Heart left ventricle (tissue), 16 donors: ENCODE results near the gene POU6F2. TPM values are rescaled to one million over a fixed set of nuclear protein-coding genes. Genes with fewer than 3 reads are reported as not detected.

Source experiments
- ATAC-seq, 4 donors: fragments of 200-7000 bp; cut with Tn5 transposase; one replicate each; pipeline ENCODE4 v1.9.1; 2020 to 2022; ENCODE audit warnings: moderate library complexity in 4 of 4, mild to moderate bottlenecking in 3 of 4, moderate number of reproducible peaks in 1 of 4
- DNase-seq, 5 donors: peaks; one replicate each; pipeline ENCODE4 v3.0.0-alpha.2; 2020
- H3K27ac ChIP-seq, 12 donors: fragments of 200-600 bp; sonication (generic) in 4 of 12; one replicate each; pipeline versions ENCODE4 v1.5.0 to v1.8.0; 2016 to 2022; ENCODE audit warnings: mild to moderate bottlenecking in 2 of 12
- H3K27me3 ChIP-seq, 9 donors: fragments of 200-600 bp; sonication (generic) in 2 of 9; one replicate each; pipeline versions ENCODE4 v1.5.1 to v1.8.0; 2016 to 2022; ENCODE audit warnings: mild to moderate bottlenecking in 3 of 9
- H3K36me3 ChIP-seq, 9 donors: fragments of 200-600 bp; sonication (generic) in 2 of 9; one replicate each; pipeline versions ENCODE4 v1.5.0 to v1.8.0; 2018 to 2022; ENCODE audit warnings: mild to moderate bottlenecking in 2 of 9
- H3K4me1 ChIP-seq, 12 donors: fragments of 200-600 bp; sonication (generic) in 4 of 12; one replicate each; pipeline versions ENCODE4 v1.5.0 to v1.8.0; 2016 to 2022; ENCODE audit warnings: mild to moderate bottlenecking in 3 of 12
- H3K4me3 ChIP-seq, 12 donors: fragments of 200-600 bp; sonication (generic) in 4 of 12; one replicate each; pipeline versions ENCODE4 v1.5.0 to v1.8.0; 2017 to 2022; ENCODE audit warnings: mild to moderate bottlenecking in 9 of 12, moderate library complexity in 4 of 12
- H3K9me3 ChIP-seq, 12 donors: fragments of 200-600 bp; sonication (generic) in 4 of 12; one replicate each; pipeline versions ENCODE4 v1.5.0 to v1.8.0; 2016 to 2022; ENCODE audit warnings: mild to moderate bottlenecking in 1 of 12
- POLR2A ChIP-seq, 2 donors: fragments of 450-650 bp; IDR thresholded peaks; one replicate each; pipeline ENCODE4 v1.6.1; 2017; ENCODE audit warnings: antibody characterized with exemption in 2 of 2, mild to moderate bottlenecking in 2 of 2, moderate library complexity in 2 of 2
- WGBS, 4 donors: extraction: QIAGEN DNeasy Blood & Tissue Kit in 2 of 4; methylation state at CpG; one replicate each; pipeline versions ENCODE4 v1.1.5 to v1.1.7; 2013 to 2018; 5-methylcytosine and 5-hydroxymethylcytosine counted together
- intact Hi-C, 10 donors: fragments of 100-400 bp; cut with DNase I; formaldehyde crosslinking; loops; one replicate each; pipeline versions ENCODE4 v1.11.1 to v1.14.2; 2022
- polyA plus RNA-seq, 2 donors: library from polyadenylated mRNA; stranded (reverse); fragments of 200-250 nt; gene quantifications; one replicate each; pipeline ENCODE4 v1.2.3, GENCODE V29; 2013
- total RNA-seq, 9 donors: library from RNA; depleted of rRNA in 2 of 9; stranded (reverse); fragments of >200 nt in 2 of 9; fragmentation: NEBNext Ultra II Directional in 3 of 9; extraction: Animal tissue kit (Norgen Biotek cat#: 25700) in 3 of 9; gene quantifications; one replicate each; pipeline versions ENCODE4 v1.1.0 to v1.2.4, GENCODE V29; 2016 to 2023
- TF ChIP-seq, protein P1 (sequence below), 12 donors: fragments of 200-600 bp; sonication (generic) in 4 of 12; IDR thresholded peaks; one replicate each; pipeline versions ENCODE4 v1.5.0 to v1.8.0; 2018 to 2022; ENCODE audit warnings: antibody characterized with exemption in 12 of 12, mild to moderate bottlenecking in 5 of 12
- donor health status: ischemic (EF 13 %, LVEDD 7.1; RV severe dilation, severe dysfunction).
- donor health status: healthy with polysubstance abuse.
- donor health status: DM: no; HTN: yes; CAD: no.
- donor health status: DM: no; HTN: no; CAD: no.
- donor health status: ischemic (EF 25% LVEDD 6.9; RV normal size, moderate dysfunction).
- donor health status: ischemic (EF 25% LVEDD 5.7; RV mildly dilated, moderate dysfunction).
- donor health status: healthy.
- donor health status: DM: yes; HTN: yes; CAD: no.
- donor health status: ischemic (EF 35%, LVEDD 5.7; RV mildly dilated, moderate dysfunction).
- donor health status: nonischemic (EF 11% LVEDD 7.7; RV severe dilation, severe dysfunction).
- donor health status: DM: yes; HTN: yes; CAD: no.
- donor health status: PGD.
- donor health status: ischemic (EF 29% LVEDD 5.4; RV normal size, mild dysfunction).
- donor health status: nonischemic (EF 23%, LVEDD 6.1; RV moderate dilation, normal function).

Gene POU6F2
- total and polyA plus RNA-seq, 11 donors: 0.03 to 1.2 (median 0.38) TPM; not detected in 2

DNA sequence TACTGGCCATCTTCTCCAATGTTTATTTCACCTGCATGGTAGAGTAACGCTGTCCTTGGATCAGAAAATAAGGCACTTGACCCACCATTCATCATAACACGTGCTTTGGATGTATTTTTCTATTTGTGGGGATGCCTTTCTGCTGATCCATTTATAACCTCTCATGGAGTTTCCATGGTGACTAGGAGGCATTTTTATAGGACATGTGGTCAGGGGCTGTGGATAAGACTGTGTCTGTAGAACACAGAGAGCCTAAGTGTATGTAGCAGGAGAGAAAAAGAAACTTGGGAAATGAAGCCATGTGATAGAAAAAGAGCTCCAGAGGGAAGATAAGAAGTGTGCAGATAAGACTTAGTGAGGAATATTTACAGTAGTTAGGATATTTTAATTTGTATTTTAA, 184.2 kb downstream of the POU6F2 start:
- Histone ChIP-seq H3K9me3 (no peaks in the 10 kb centered on the region), H3K27me3 (no peaks in the 10 kb centered on the region), H3K27ac (no peak overlapping the region), H3K4me3 (no peak overlapping the region), H3K36me3 (no peaks in the 10 kb centered on the region), H3K4me1 (no peaks in the 10 kb centered on the region)
- DNase-seq (no peak), ATAC-seq (no peak)
- no peak for TF ChIP-seq POLR2A (IDR thresholded peaks at IDR 0.05)
- TF ChIP-seq, protein P1, sequence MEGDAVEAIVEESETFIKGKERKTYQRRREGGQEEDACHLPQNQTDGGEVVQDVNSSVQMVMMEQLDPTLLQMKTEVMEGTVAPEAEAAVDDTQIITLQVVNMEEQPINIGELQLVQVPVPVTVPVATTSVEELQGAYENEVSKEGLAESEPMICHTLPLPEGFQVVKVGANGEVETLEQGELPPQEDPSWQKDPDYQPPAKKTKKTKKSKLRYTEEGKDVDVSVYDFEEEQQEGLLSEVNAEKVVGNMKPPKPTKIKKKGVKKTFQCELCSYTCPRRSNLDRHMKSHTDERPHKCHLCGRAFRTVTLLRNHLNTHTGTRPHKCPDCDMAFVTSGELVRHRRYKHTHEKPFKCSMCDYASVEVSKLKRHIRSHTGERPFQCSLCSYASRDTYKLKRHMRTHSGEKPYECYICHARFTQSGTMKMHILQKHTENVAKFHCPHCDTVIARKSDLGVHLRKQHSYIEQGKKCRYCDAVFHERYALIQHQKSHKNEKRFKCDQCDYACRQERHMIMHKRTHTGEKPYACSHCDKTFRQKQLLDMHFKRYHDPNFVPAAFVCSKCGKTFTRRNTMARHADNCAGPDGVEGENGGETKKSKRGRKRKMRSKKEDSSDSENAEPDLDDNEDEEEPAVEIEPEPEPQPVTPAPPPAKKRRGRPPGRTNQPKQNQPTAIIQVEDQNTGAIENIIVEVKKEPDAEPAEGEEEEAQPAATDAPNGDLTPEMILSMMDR (IDR thresholded peaks at IDR 0.05): no peak
- WGBS, 4 donors: 70 to 78% (median 75%) methylated on average over 2 of the region's 2 CpGs
- intact Hi-C loops: no loop called here

- intact Hi-C loops: no loop called here
Measured at GRCh38 chr7:39164887-39165286, 187.2 kb downstream of the POU6F2 start.

DNA sequence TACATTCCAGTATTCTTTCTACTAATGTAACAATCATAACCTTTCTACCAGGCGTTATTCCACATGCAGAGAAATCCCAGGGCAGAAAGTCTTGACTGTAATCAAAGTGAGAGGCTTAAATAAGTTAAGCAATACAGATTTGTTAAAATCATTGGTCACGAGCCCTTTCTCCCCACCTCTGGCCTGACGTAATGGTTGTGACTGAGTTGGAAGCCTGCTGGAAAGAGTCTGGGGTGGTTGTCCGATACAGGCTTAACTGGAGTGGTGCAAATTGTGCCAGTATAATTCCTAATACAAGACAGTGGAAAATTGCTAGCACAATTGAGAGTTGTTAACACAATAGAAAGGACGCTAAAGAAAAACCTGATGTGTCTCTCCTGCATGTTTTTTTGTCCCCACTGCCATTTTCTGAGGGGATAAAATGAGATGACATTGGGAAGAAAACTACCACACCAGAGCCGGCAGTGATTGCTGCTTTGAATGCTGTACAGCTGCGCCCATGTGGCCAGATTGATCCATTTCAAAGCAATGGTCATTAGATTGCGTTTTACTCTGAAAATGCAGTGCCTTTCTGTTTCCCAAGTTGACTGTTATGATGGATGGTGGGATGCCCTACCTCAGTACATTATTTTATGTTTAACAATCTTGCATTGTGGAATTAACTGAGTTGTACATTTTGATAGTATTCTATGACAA, 190.8 kb downstream of the POU6F2 start:
- ATAC-seq: no peak
- 72 to 82% (median 77%) methylated on average over 8 of the region's 8 CpGs for WGBS, 4 donors

More at GRCh38 chr7:39164887-39165286, 187.2 kb downstream of the POU6F2 start:
- no peaks in the 10 kb centered on the region for H3K9me3 ChIP-seq
- TF ChIP-seq, protein P1 (IDR thresholded peaks at IDR 0.05): no peak
- no peak for TF ChIP-seq POLR2A (IDR thresholded peaks at IDR 0.05)
- 52 to 67% (median 60%) methylated on average over 4 of the region's 4 CpGs for WGBS, 4 donors
- DNase-seq (no peak), ATAC-seq (no peak)
- no peak overlapping the region for H3K4me3 ChIP-seq
- no peaks in the 10 kb centered on the region for H3K36me3 ChIP-seq
- no peaks in the 10 kb centered on the region for H3K27me3 ChIP-seq
- H3K4me1 ChIP-seq: no peaks in the 10 kb centered on the region
- H3K27ac ChIP-seq: no peak overlapping the region

DNA sequence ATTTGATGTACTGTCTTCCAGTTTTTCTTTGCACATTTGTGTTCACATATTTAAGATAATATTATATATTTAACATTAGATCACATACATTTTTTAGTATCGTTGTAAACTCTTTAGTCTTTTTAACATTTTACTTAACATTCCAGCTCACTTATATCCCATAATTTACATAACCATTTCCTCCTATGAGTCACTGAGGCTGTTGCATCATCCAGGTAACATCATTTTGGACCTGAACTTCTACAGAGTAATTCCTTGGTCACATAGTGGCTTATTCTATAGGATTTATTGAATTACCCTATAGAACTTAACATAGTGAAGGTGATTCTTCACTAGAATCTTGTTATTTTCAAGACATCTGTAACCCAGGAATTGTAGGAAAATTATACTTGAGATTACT, 194.4 kb downstream of the POU6F2 start:
- intact Hi-C loops: no loop called here
- Histone ChIP-seq H3K27me3 (no peaks in the 10 kb centered on the region), H3K4me1 (no peaks in the 10 kb centered on the region), H3K27ac (no peak overlapping the region), H3K36me3 (no peaks in the 10 kb centered on the region), H3K4me3 (no peak overlapping the region), H3K9me3 (no peaks in the 10 kb centered on the region)
- no peak for TF ChIP-seq POLR2A (IDR thresholded peaks at IDR 0.05)
- TF ChIP-seq, protein P1 (IDR thresholded peaks at IDR 0.05): no peak
- WGBS, 4 donors: 73 to 86% (median 75%) methylated on average over 1 of the region's 1 CpG
- ATAC-seq: no peak
- DNase-seq: no peak

More for the DNA sequence above, 190.8 kb downstream of the POU6F2 start:
- Histone ChIP-seq H3K36me3 (no peaks in the 10 kb centered on the region), H3K9me3 (no peaks in the 10 kb centered on the region), H3K4me3 (no peak overlapping the region), H3K27me3 (no peaks in the 10 kb centered on the region), H3K27ac (no peak overlapping the region), H3K4me1 (no peaks in the 10 kb centered on the region)
- intact Hi-C loops: no loop called here
- DNase-seq: no peak
- no peak for TF ChIP-seq POLR2A (IDR thresholded peaks at IDR 0.05)
- TF ChIP-seq, protein P1 (IDR thresholded peaks at IDR 0.05): no peak
